Cerebellar nuclear complex (tissue), 1 donor: ENCODE results near the gene COL15A1.

Experiments used
- DNase-seq, 2 experiments: peaks; one replicate each; lab custom pipeline; 2025; lab: John Stamatoyannopoulos, UW

COL15A1 gene

GRCh38 chr9:99037769-99038483 is 94.2 kb downstream of the COL15A1 start:
- no peak for DNase-seq

GRCh38 chr9:99038484-99038820 is 94.7 kb downstream of the COL15A1 start:
- no peak for DNase-seq

GRCh38 chr9:99039505-99040182 is 95.9 kb downstream of the COL15A1 start:
- no peak for DNase-seq

- no peak for DNase-seq
Observed at GRCh38 chr9:99040251-99040900, 96.7 kb downstream of the COL15A1 start.

GRCh38 chr9:99040911-99041582 is 97.3 kb downstream of the COL15A1 start:
- DNase-seq = no peak

GRCh38 chr9:99041618-99042017 is 97.9 kb downstream of the COL15A1 start:
- no peak for DNase-seq

GRCh38 chr9:99042620-99043019 is 98.9 kb downstream of the COL15A1 start:
- no peak for DNase-seq

GRCh38 chr9:99044827-99045226 is 101.1 kb downstream of the COL15A1 start:
- no peak for DNase-seq

GRCh38 chr9:99046068-99046467 is 102.4 kb downstream of the COL15A1 start:
- DNase-seq = no peak

- DNase-seq = no peak
Observed at GRCh38 chr9:99046542-99047071, 102.9 kb downstream of the COL15A1 start.

- no peak for DNase-seq
Observed at GRCh38 chr9:99049228-99049627, 105.5 kb downstream of the COL15A1 start.

GRCh38 chr9:99049641-99050040 is 105.9 kb downstream of the COL15A1 start:
- no peak for DNase-seq

- no peak for DNase-seq
Observed at GRCh38 chr9:99050292-99050911, 106.7 kb downstream of the COL15A1 start.

- DNase-seq = no peak
Observed at GRCh38 chr9:99050924-99051323, 107.2 kb downstream of the COL15A1 start.

GRCh38 chr9:99051406-99051805 is 107.7 kb downstream of the COL15A1 start:
- DNase-seq = no peak

- no peak for DNase-seq
Observed at GRCh38 chr9:99051851-99052250, 108.1 kb downstream of the COL15A1 start.

- DNase-seq = no peak
Observed at GRCh38 chr9:99052815-99053715, 109.4 kb downstream of the COL15A1 start.

- DNase-seq = no peak
Observed at GRCh38 chr9:99054581-99054980, 110.9 kb downstream of the COL15A1 start.

GRCh38 chr9:99055384-99055783 is 111.7 kb downstream of the COL15A1 start:
- no peak for DNase-seq

GRCh38 chr9:99056186-99056585 is 112.5 kb downstream of the COL15A1 start:
- DNase-seq = no peak
